IMR-90 (cell line): ENCODE measurements around the gene MCF2L2. TPM values are rescaled to one million over a fixed set of nuclear protein-coding genes. Genes with fewer than 3 reads are reported as not detected.

Experiments
- ATAC-seq: fragments of 200-7000 bp; cut with Tn5 transposase; 2 replicates; pipeline ENCODE4 v1.9.1; 2020; ENCODE audit warnings: low read depth, mild to moderate bottlenecking, moderate library complexity
- BruUV-seq: library from RNA; stranded (reverse); fragments of 400-500 nt; replicated peaks from 2 replicates; lab custom pipeline; 2021; lab: Mats Ljungman, UMichigan
- CTCF ChIA-PET: fragments of 300-600 bp; formaldehyde crosslinking; extraction: SDS; loops from one replicate; lab custom pipeline; 2021; ENCODE audit warnings: antibody characterized with exemption; lab: Yijun Ruan, JAX
- POLR2A ChIA-PET: fragments of 300-600 bp; sonication (Branson Sonifier 250); formaldehyde crosslinking; loops from one replicate; lab custom pipeline; 2022; ENCODE audit warnings: antibody characterized with exemption; ENCODE audit not compliant: unreplicated experiment; lab: Charles Lee
- DNase-seq: peaks from one replicate; pipeline ENCODE4 v3.0.0; 2013
- H2AFZ ChIP-seq: replicated peaks from 2 replicates; pipeline ENCODE3; 2013; ENCODE audit warnings: low read length, mild to moderate bottlenecking; ENCODE audit not compliant: poor library complexity
- H2AK5ac ChIP-seq: 2 replicates; pipeline ENCODE4 v1.6.1; 2013; ENCODE audit warnings: low read depth, low read length, inconsistent platforms
- H2AK9ac ChIP-seq: replicated peaks from 2 replicates; pipeline ENCODE3; 2013; ENCODE audit warnings: mild to moderate bottlenecking, low read depth, low read length, moderate library complexity; ENCODE audit not compliant: poor library complexity
- H2BK120ac ChIP-seq: 2 replicates; pipeline ENCODE4 v1.6.1; 2013; ENCODE audit warnings: low read depth, low read length, inconsistent platforms
- H2BK15ac ChIP-seq: 3 replicates; pipeline ENCODE4 v1.6.1; 2013; ENCODE audit warnings: low read depth, low read length, inconsistent platforms
- H2BK20ac ChIP-seq: 2 replicates; pipeline ENCODE4 v1.6.1; 2013; ENCODE audit warnings: low read depth, mild to moderate bottlenecking, inconsistent platforms, low read length, moderate library complexity
- H2BK5ac ChIP-seq: 2 replicates; pipeline ENCODE4 v1.6.1; 2013; ENCODE audit warnings: mild to moderate bottlenecking, low read depth, low read length, inconsistent platforms; ENCODE audit not compliant: poor library complexity, severe bottlenecking
- H3K14ac ChIP-seq: replicated peaks from 2 replicates; pipeline ENCODE4 v1.6.1; 2013; ENCODE audit warnings: low read depth, low read length, inconsistent platforms
- H3K18ac ChIP-seq: 2 replicates; pipeline ENCODE4 v1.6.1; 2013; ENCODE audit warnings: low read depth, low read length, control low read depth
- H3K23ac ChIP-seq: 2 replicates; pipeline ENCODE4 v1.6.1; 2013; ENCODE audit warnings: low read depth, low read length, inconsistent platforms
- H3K27ac ChIP-seq: 2 replicates; pipeline ENCODE4 v1.5.1; 2013; ENCODE audit warnings: mild to moderate bottlenecking, control low read depth, low read length; ENCODE audit not compliant: insufficient read depth
- H3K27me3 ChIP-seq: 2 replicates; pipeline ENCODE4 v1.6.1; 2013; ENCODE audit warnings: low read length; ENCODE audit not compliant: control insufficient read depth, insufficient read depth
- H3K36me3 ChIP-seq: 2 replicates; pipeline ENCODE4 v1.6.1; 2013; ENCODE audit warnings: low read length, mixed read lengths; ENCODE audit not compliant: control insufficient read depth, insufficient read depth
- H3K4ac ChIP-seq: 2 replicates; pipeline ENCODE4 v1.6.1; 2013; ENCODE audit warnings: low read depth, low read length, inconsistent platforms
- H3K4me1 ChIP-seq: 2 replicates; pipeline ENCODE4 v1.6.1; 2013; ENCODE audit warnings: low read length, mixed read lengths; ENCODE audit not compliant: control insufficient read depth, insufficient read depth
- H3K4me2 ChIP-seq: 2 replicates; pipeline ENCODE4 v1.6.1; 2013; ENCODE audit warnings: low read depth, mild to moderate bottlenecking, control low read depth, low read length, moderate library complexity
- H3K4me3 ChIP-seq: 2 replicates; pipeline ENCODE4 v1.5.1; 2013; ENCODE audit warnings: low read depth, mild to moderate bottlenecking, control low read depth, low read length, moderate library complexity; ENCODE audit not compliant: insufficient read depth
- H3K56ac ChIP-seq: 2 replicates; pipeline ENCODE4 v1.6.1; 2013; ENCODE audit warnings: low read length, inconsistent platforms; ENCODE audit not compliant: insufficient read depth; ENCODE audit errors: extremely low read depth
- H3K79me1 ChIP-seq, 2 experiments: 2 replicates each; pipeline ENCODE4 v1.6.1; 2013; ENCODE audit warnings: low read length in 2 of 2, inconsistent platforms in 1 of 2, low read depth in 1 of 2
- H3K9ac ChIP-seq: 2 replicates; pipeline ENCODE4 v1.6.1; 2013; ENCODE audit warnings: low read depth, low read length, control low read depth
- H3K9me1 ChIP-seq: 2 replicates; pipeline ENCODE4 v1.6.1; 2013; ENCODE audit warnings: low read length, inconsistent platforms; ENCODE audit not compliant: insufficient read depth
- H3K9me3 ChIP-seq: 2 replicates; pipeline ENCODE4 v1.6.1; 2013; ENCODE audit warnings: low read length; ENCODE audit not compliant: control insufficient read depth, insufficient read depth
- H4K20me1 ChIP-seq: 2 replicates; pipeline ENCODE4 v1.6.1; 2013; ENCODE audit warnings: low read length, inconsistent platforms; ENCODE audit not compliant: insufficient read depth
- H4K5ac ChIP-seq: 2 replicates; pipeline ENCODE4 v1.6.1; 2013; ENCODE audit warnings: mild to moderate bottlenecking, low read depth, low read length, control low read depth
- H4K8ac ChIP-seq, 2 experiments: 2 replicates each; pipeline ENCODE4 v1.6.1; 2013; ENCODE audit warnings: low read depth in 2 of 2, low read length in 2 of 2, control low read depth in 1 of 2, inconsistent platforms in 1 of 2
- H4K91ac ChIP-seq: 2 replicates; pipeline ENCODE4 v1.6.1; 2013; ENCODE audit warnings: low read depth, low read length, inconsistent platforms; ENCODE audit not compliant: insufficient read depth
- NFE2L2 ChIP-seq: fragments of 150-350 bp; IDR thresholded peaks from 2 replicates; pipeline ENCODE4 v1.6.1; 2016; ENCODE audit warnings: low read depth, mild to moderate bottlenecking, low read length
- SMC3 ChIP-seq: fragments of 150-350 bp; IDR thresholded peaks from 2 replicates; pipeline ENCODE4 v1.6.1; 2016; ENCODE audit warnings: low read depth, mild to moderate bottlenecking, antibody characterized with exemption, low read length, moderate library complexity
- WGBS, 2 experiments: methylation state at CpG; one replicate each; pipeline versions ENCODE4 v1.1.5 to v1.1.7; 2013; ENCODE audit warnings: missing lambda C conversion rate in 2 of 2; ENCODE audit not compliant: insufficient read length in 1 of 2; ENCODE audit errors: extremely low coverage in 2 of 2; 5-methylcytosine and 5-hydroxymethylcytosine counted together
- dilution Hi-C: fragments of 300-500 bp; cut with HindIII; formaldehyde crosslinking; loops from one replicate; pipeline ENCODE4 v1.14.3; 2018; ENCODE audit warnings: low sequenced_read_pairs; ENCODE audit not compliant: unreplicated experiment
- in situ Hi-C: fragments of 300-500 bp; cut with MboI; formaldehyde crosslinking; loops from 3 replicates; pipeline ENCODE4 v1.14.3; 2019; ENCODE audit warnings: low sequenced_read_pairs, inconsistent platforms, mixed read lengths
- intact Hi-C: fragments of 100-400 bp; cut with micrococcal nuclease; formaldehyde crosslinking; loops from 2 replicates; pipeline ENCODE4 v1.10.0; 2022
- polyA plus RNA-seq, 3 experiments: library from polyadenylated mRNA; depleted of rRNA; stranded (reverse); fragments of >200 nt; gene quantifications; 2 replicates each; pipeline ENCODE4 v1.2.3, GENCODE V29; 2012; ENCODE audit warnings: low replicate concordance in 1 of 3
- total RNA-seq: library from RNA; depleted of rRNA; stranded (reverse); fragments of >200 nt; gene quantifications from 2 replicates; pipeline ENCODE4 v1.2.3, GENCODE V29; 2012

Gene MCF2L2
- total and polyA plus RNA-seq, 2 of the 4 experiments (the other 2 are of a cell fraction), result under 0.01 TPM; not detected in 1

- POLR2A ChIA-PET, result no interaction called here
- Histone ChIP-seq H3K79me1 (no peaks in the 10 kb centered on the region), H2BK15ac (no peak overlapping the region), H4K91ac (no peak overlapping the region), H2AK9ac (no peak overlapping the region), H3K23ac (no peak overlapping the region), H3K14ac (no peak overlapping the region), H2BK20ac (no peak overlapping the region), H3K36me3 (no peaks in the 10 kb centered on the region), H3K9me3 (no peaks in the 10 kb centered on the region), H3K18ac (no peak overlapping the region), H2AK5ac (no peak overlapping the region), H4K8ac (no peak overlapping the region), H2AFZ (no peak overlapping the region), H2BK120ac (no peak overlapping the region), H3K9me1 (no peaks in the 10 kb centered on the region; the same call in 1 of the 2 replicates), H3K4me2 (no peak overlapping the region), H4K20me1 (no peaks in the 10 kb centered on the region), H3K4ac (no peak overlapping the region), H4K5ac (no peak overlapping the region), H3K4me3 (no peak overlapping the region), H3K9ac (no peak overlapping the region), H3K4me1 (no peaks in the 10 kb centered on the region), H3K27me3 (peaks cover 10% of the 10 kb centered on the region), H3K56ac (no peak overlapping the region), H3K27ac (no peak overlapping the region), H2BK5ac (no peak overlapping the region)
- in situ Hi-C loops (no loop called here), dilution Hi-C loops (no loop called here), intact Hi-C loops (no loop called here)
- no peak for TF ChIP-seq SMC3
- TF ChIP-seq NFE2L2, result no peak
- DNase-seq (no peak), ATAC-seq (no peak)
- BruUV-seq, result no TSS peak
- CTCF ChIA-PET, result no interaction called here
- whole genome bisulfite sequencing, 2 experiments, result no CpG with 5 or more reads among the region's 3 CpGs
Observed at GRCh38 chr3:183360971-183361624, 67.3 kb downstream of the MCF2L2 start.
